LHCN-M2 (cell line): Measurements from ENCODE around the gene MOB4. TPM values are rescaled to one million over a fixed set of nuclear protein-coding genes. Genes with fewer than 3 reads are reported as not detected.
"Not testable (repeated sequence)": the region's sequence is repeated elsewhere in the genome, so short reads cannot be mapped to it uniquely, and the experiment has no call there.

Experiments used
- DNase-seq: peaks from one replicate; pipeline ENCODE4 v3.0.0-alpha.2; 2012; ENCODE audit warnings: low read depth
- polyA plus RNA-seq: library from polyadenylated mRNA; unstranded; fragments of >200 nt; gene quantifications from one replicate; pipeline ENCODE4 v1.2.1, GENCODE V29; 2012; ENCODE audit warnings: missing spikeins
- total RNA-seq: library from RNA; depleted of rRNA; stranded (reverse); fragments of >200 nt; gene quantifications from 2 replicates; pipeline ENCODE4 v1.2.3, GENCODE V29; 2014; rRNA removed

MOB4 gene
- total RNA-seq = 48.0 and 56.9 TPM in 2 replicates
- 19.9 TPM for polyA plus RNA-seq

- peak; percentile 93 for DNase-seq
Measured at GRCh38 chr2:197515739-197516392, at the start of gene MOB4. TSS of gene MOB4 (plus strand) at chr2:197516066. CDS start at chr2:197516087, 21 bp downstream.

- no peak for DNase-seq
Measured at GRCh38 chr2:197472166-197472565, 43.7 kb upstream of the MOB4 start.

- DNase-seq = no peak
Measured at GRCh38 chr2:197477797-197478196, 38.1 kb upstream of the MOB4 start.

GRCh38 chr2:197480165-197481036 lies 35.5 kb upstream of the MOB4 start:
- DNase-seq = no peak

GRCh38 chr2:197484248-197484647 lies 31.6 kb upstream of the MOB4 start:
- DNase-seq = not testable (repeated sequence)

GRCh38 chr2:197486175-197486574 lies 29.7 kb upstream of the MOB4 start:
- no peak for DNase-seq

- no peak for DNase-seq
Measured at GRCh38 chr2:197487385-197487784, 28.5 kb upstream of the MOB4 start.

GRCh38 chr2:197495433-197496134 lies 20.3 kb upstream of the MOB4 start:
- no peak for DNase-seq

- DNase-seq = no peak
Measured at GRCh38 chr2:197496695-197497094, 19.2 kb upstream of the MOB4 start.

- no peak for DNase-seq
Measured at GRCh38 chr2:197497326-197497725, 18.5 kb upstream of the MOB4 start.

- DNase-seq = no peak
Measured at GRCh38 chr2:197498235-197498936, 17.5 kb upstream of the MOB4 start.

- peak; percentile 36 for DNase-seq
Measured at GRCh38 chr2:197498937-197499593, 16.8 kb upstream of the MOB4 start.

- peak; percentile 99 for DNase-seq
Measured at GRCh38 chr2:197499594-197500502, 16.0 kb upstream of the MOB4 start, which contains the start of the genes HSPD1 and HSPE1. TSS of gene HSPD1 (minus strand) at chr2:197499840. CDS start at chr2:197498848, 992 bp downstream. TSS of gene HSPE1 (plus strand) at chr2:197500379. CDS start at chr2:197500437, 58 bp downstream.

- no peak for DNase-seq
Measured at GRCh38 chr2:197500503-197501131, 15.2 kb upstream of the MOB4 start.

GRCh38 chr2:197502201-197502600 lies 13.7 kb upstream of the MOB4 start:
- DNase-seq = no peak

- no peak for DNase-seq
Measured at GRCh38 chr2:197502685-197503084, 13.2 kb upstream of the MOB4 start.

- DNase-seq = no peak
Measured at GRCh38 chr2:197504000-197504399, 11.9 kb upstream of the MOB4 start.

GRCh38 chr2:197504512-197504911 lies 11.4 kb upstream of the MOB4 start:
- no peak for DNase-seq

- no peak for DNase-seq
Measured at GRCh38 chr2:197506658-197507057, 9.2 kb upstream of the MOB4 start.
